GM21526 (cell line): ENCODE results near the gene RUNDC1.

ENCODE experiments used
- ATAC-seq: cut with Tn5 transposase; IDR thresholded peaks from one replicate; pipeline ENCODE4 v1.9.1; 2021; ENCODE audit warnings: moderate library complexity; ENCODE audit not compliant: unreplicated experiment, low FRiP score

The RUNDC1 gene

DNA sequence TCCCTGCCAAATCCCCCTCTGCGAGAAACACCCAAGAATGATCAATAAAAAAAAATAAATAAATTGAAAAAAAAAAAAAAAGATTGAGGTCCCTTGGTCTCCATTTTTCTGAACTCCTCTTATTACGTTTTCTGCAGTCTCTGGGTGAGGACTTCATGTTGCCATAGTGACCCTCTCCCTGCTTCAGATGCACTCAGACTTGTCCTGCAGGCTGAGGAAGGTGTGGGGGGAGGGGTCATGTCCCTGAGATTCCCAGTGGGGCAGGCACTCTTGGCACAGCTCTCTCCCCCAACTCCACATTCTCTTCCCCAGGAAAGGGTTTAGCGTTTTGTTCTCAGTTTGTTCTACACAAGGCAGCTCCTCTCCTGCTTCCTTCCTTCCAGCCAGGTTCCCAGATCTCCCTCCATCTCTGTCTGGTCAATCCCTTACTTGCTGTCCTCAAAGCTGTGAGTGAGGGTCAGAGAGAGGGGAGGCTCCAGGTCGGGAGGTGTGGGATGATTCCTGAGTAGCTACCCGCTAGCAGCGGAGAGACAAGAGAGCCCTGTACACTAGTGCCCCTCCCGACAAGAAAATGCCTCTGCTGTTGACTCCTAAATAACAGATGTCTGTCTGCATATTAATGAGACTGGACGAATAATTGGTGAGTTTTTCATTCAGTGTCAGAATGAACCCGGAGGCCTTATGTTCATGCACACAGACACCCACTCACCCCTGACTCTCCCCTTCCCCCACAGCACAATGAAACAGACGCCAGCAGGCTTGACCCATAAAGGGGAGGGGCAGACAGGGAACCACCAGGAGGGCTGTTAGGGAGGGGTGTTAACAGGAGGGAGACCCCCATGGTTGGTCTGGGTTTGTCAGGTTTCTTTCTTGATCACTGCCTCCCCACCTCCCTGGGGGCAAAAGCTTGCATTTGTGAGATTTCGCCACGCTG lies 53.9 kb downstream of the RUNDC1 start:
- no peak for ATAC-seq

GRCh38 chr17:43034894-43035293 lies 54.5 kb downstream of the RUNDC1 start:
- ATAC-seq, result no peak

DNA sequence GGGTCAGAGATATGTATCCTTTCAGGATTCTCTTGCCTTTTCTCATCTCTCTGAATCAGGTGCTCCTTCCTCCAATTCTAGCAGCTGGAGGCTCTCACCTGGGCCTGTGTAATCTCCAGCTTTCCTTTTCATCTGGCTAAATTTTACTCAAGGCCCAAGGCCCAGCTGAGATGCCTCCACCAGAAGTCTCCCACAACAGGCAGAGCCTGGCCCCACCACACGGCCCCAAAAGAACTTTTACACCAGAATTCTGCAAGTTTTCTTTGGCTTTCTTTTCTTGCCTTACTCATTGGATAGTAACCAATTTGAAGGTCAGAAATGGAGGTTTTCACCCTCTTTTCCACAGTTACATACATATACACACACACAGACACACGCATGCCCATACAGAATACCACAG lies 59.3 kb downstream of the RUNDC1 start:
- no peak for ATAC-seq

GRCh38 chr17:43040655-43041054 lies 60.3 kb downstream of the RUNDC1 start:
- no peak for ATAC-seq

GRCh38 chr17:43042025-43042628 lies 61.8 kb downstream of the RUNDC1 start:
- no peak for ATAC-seq
